Eye (tissue), 1 donor: ENCODE data around the gene GLG1.
"Not testable (repeated sequence)": the region's sequence is repeated elsewhere in the genome, so short reads cannot be mapped to it uniquely, and the experiment has no call there.

Experiments
- DNase-seq: peaks from one replicate; pipeline ENCODE4 v3.0.0-alpha.2; 2015

The GLG1 gene

GRCh38 chr16:74524926-74525325 lies 82.0 kb downstream of the GLG1 start:
- no peak for DNase-seq

GRCh38 chr16:74524117-74524516 lies 82.8 kb downstream of the GLG1 start:
- DNase-seq, result no peak

- DNase-seq, result not testable (repeated sequence)
Measured at GRCh38 chr16:74523706-74524105, 83.2 kb downstream of the GLG1 start.

GRCh38 chr16:74522160-74522559 lies 84.8 kb downstream of the GLG1 start:
- DNase-seq, result no peak

GRCh38 chr16:74521691-74522090 lies 85.2 kb downstream of the GLG1 start:
- peak; percentile 30 for DNase-seq

- DNase-seq, result not testable (repeated sequence)
Measured at GRCh38 chr16:74518934-74519333, 88.0 kb downstream of the GLG1 start.

GRCh38 chr16:74511961-74512360 lies 95.0 kb downstream of the GLG1 start:
- DNase-seq, result no peak

- no peak for DNase-seq
Measured at GRCh38 chr16:74505011-74505410, 101.9 kb downstream of the GLG1 start.

- no peak for DNase-seq
Measured at GRCh38 chr16:74503412-74503811, 103.5 kb downstream of the GLG1 start.

GRCh38 chr16:74501484-74502478 lies 105.1 kb downstream of the GLG1 start:
- no peak for DNase-seq

GRCh38 chr16:74500907-74501306 lies 106.0 kb downstream of the GLG1 start:
- DNase-seq, result no peak

GRCh38 chr16:74499114-74499513 lies 107.8 kb downstream of the GLG1 start:
- DNase-seq, result no peak

- DNase-seq, result no peak
Measured at GRCh38 chr16:74497761-74498160, 109.2 kb downstream of the GLG1 start.

- DNase-seq, result no peak
Measured at GRCh38 chr16:74496054-74496453, 110.9 kb downstream of the GLG1 start.

GRCh38 chr16:74492976-74493375 lies 113.9 kb downstream of the GLG1 start:
- DNase-seq, result no peak

- DNase-seq, result peak; percentile 7
Measured at GRCh38 chr16:74487634-74488495, 119.0 kb downstream of the GLG1 start.

GRCh38 chr16:74485916-74486315 lies 121.0 kb downstream of the GLG1 start:
- DNase-seq, result no peak

GRCh38 chr16:74480150-74481029 lies 126.5 kb downstream of the GLG1 start:
- peak; percentile 27 for DNase-seq

- no peak for DNase-seq
Measured at GRCh38 chr16:74477226-74477625, 129.7 kb downstream of the GLG1 start.

GRCh38 chr16:74474416-74474815 lies 132.5 kb downstream of the GLG1 start:
- no peak for DNase-seq

GRCh38 chr16:74472540-74472939 lies 134.4 kb downstream of the GLG1 start:
- no peak for DNase-seq

GRCh38 chr16:74472010-74472409 lies 134.9 kb downstream of the GLG1 start:
- DNase-seq, result no peak
